Choroid plexus epithelial cell (primary cell): ENCODE measurements around the gene ZNF341.
"Not testable (repeated sequence)": the region's sequence is repeated elsewhere in the genome, so short reads cannot be mapped to it uniquely, and the experiment has no call there.

ENCODE experiments used
- DNase-seq: peaks from one replicate; pipeline ENCODE4 v3.0.0-alpha.2; 2010; ENCODE audit warnings: low read depth
- H3K4me3 ChIP-seq: 2 replicates; pipeline ENCODE4 v1.5.1; 2011; ENCODE audit warnings: low read depth, mild to moderate bottlenecking, control low read depth, low read length, moderate library complexity
- TF ChIP-seq, protein P1 (sequence below): conservative IDR thresholded peaks from 2 replicates; pipeline ENCODE4 v1.5.1; 2011; ENCODE audit warnings: low read depth, mild to moderate bottlenecking, control low read depth, inconsistent platforms, low read length, moderate library complexity

ZNF341 gene

DNA sequence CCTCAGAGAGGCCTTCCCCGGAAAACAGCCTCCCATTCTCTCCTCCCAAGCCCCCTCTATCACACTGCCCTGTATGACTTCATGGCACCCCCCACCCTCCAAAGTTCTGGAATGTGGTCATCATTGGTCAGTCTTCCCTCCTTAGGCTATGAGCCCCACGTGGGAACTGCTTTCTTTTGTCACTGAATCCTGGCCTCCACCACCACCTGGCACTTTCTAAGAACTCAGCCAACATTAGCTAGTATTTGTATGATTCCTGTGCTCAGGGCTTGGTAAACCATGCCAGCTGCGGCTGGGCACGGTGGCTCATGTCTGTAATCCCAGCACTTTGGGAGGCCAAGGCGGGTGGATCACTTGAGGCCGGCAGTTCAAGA, 37.2 kb upstream of the ZNF341 start:
- no peak for DNase-seq

DNA sequence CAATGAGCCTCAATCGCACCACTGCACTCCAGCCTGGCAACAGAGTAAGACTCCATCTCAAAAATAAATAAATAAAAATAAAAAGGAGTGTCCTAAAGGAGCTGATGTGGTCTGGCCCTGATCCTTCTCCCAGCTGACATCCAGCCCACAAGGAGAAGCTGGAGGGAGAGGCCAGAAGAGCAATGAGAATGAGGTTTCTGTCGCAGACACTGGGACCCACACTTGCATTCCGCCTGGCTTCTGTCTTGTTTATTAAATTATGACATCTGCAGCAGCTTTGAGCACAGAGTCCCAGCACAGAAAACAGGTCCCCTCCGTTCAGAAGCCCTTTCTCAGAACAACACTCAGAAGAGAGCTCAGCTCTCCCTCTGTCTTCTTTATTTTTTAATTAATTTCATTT, 35.3 kb upstream of the ZNF341 start:
- no peak overlapping the region for H3K4me3 ChIP-seq
- no peak for DNase-seq
- TF ChIP-seq, protein P1, sequence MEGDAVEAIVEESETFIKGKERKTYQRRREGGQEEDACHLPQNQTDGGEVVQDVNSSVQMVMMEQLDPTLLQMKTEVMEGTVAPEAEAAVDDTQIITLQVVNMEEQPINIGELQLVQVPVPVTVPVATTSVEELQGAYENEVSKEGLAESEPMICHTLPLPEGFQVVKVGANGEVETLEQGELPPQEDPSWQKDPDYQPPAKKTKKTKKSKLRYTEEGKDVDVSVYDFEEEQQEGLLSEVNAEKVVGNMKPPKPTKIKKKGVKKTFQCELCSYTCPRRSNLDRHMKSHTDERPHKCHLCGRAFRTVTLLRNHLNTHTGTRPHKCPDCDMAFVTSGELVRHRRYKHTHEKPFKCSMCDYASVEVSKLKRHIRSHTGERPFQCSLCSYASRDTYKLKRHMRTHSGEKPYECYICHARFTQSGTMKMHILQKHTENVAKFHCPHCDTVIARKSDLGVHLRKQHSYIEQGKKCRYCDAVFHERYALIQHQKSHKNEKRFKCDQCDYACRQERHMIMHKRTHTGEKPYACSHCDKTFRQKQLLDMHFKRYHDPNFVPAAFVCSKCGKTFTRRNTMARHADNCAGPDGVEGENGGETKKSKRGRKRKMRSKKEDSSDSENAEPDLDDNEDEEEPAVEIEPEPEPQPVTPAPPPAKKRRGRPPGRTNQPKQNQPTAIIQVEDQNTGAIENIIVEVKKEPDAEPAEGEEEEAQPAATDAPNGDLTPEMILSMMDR = no peak

More for the DNA sequence above, 37.2 kb upstream of the ZNF341 start:
- no peak overlapping the region for H3K4me3 ChIP-seq
- TF ChIP-seq, protein P1 = no peak

DNA sequence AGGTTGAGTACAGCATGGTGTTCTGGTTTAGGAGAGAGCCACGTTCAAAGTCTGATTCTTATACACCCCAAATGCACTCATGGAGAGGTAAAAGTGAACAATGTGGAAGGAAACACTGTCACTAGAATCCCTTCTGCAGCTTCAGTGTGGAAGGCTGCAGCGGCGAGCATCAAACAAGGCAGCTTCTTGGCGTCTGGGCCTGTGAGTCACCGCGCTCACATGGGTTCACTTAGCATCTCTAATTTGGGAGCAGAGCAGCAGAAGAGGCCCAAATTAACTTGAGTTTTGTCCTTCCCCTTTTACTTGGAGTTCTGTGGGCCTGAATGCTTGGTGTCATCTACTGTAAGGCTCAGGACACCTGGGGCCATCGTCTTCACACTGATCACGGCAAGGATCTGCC, 34.7 kb upstream of the ZNF341 start:
- DNase-seq = no peak
- TF ChIP-seq, protein P1 = no peak
- H3K4me3 ChIP-seq = no peak overlapping the region

DNA sequence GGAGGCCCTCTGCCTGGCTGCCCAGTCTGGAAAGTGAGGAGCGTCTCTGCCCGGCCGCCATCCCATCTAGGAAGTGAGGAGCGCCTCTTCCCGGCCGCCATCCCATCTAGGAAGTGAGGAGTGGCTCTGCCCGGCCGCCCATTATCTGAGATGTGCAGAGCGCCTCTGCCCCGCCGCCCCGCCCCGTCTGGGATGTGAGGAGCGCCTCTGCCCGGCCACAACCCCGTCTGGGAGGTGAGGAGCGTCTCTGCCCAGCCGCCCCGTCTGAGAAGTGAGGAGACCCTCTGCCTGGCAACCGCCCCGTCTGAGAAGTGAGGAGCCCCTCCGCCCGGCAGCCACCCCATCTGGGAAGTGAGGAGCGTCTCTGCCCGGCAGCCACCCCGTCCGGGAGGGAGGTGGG, 32.8 kb upstream of the ZNF341 start:
- DNase-seq, H3K4me3 ChIP-seq: not testable (repeated sequence)

DNA sequence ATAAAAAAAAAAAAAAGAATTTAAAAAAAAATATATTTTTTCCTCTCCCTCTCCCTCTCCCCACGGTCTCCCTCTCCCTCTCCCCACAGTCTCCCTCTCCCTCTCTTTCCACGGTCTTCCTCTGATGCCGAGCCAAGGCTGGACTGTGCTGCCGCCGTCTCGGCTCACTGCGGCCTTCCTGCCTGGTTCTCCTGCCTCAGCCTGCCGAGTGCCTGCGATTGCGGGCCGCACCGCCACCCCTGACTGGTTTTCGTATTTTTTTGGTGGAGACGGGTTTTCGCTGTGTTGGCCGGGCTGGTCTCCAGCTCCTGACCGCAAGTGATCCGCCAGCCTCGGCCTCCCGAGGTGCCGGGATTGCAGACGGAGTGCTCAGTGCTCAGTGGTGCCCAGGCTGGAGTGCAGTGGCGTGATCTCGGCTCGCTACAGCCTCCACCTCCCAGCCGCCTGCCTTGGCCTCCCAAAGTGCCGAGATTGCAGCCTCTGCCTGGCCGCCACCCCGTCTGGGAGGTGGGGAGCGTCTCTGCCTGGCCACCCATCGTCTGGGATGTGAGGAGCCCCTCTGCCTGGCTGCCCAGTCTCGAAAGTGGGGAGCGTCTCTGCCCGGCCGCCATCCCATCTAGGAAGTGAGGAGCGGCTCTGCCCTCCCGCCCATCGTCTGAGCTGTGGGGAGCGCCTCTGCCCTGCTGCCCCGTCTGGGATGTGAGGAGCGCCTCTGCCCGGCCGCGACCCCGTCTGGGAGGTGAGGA, 30.9 kb upstream of the ZNF341 start:
- not testable (repeated sequence) for DNase-seq, H3K4me3 ChIP-seq

DNA sequence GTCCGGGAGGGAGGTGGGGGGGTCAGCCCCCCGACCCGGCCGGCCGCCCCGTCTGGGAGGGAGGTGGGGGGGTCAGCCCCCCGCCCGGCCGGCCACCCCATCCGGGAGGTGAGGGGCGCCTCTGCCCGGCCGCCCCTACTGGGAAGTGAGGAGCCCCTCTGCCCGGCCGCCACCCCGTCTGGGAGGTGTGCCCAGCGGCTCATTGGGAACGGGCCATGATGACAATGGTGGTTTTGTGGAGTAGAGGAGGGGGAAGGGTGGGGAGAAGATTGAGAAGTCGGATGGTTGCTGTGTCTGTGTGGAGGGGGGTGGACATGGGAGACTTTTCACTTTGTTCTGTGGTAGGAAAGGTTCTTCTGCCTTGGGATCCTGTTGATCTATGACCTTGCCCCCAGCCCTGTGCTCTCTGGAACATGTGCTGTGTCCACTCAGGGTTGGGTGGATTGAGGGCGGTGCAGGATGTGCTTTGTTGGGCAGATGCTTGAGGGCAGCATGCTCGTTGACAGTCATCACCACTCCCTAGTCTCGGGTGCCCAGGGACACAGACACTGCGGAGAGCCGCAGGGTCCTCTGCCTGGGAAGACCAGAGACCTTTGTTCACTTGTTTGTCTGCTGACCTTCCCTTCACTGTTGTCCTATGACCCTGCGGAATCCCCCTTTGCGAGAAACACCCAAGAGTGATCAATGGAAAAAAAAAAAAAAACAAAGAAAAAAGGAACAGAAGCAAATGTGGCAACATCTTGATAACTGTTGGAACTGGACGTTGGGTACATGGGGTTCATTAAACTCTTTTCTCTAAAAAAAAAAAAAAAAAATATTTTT, 30.0 kb upstream of the ZNF341 start:
- no peak overlapping the region for H3K4me3 ChIP-seq
- TF ChIP-seq, protein P1 = no peak
- no peak for DNase-seq

DNA sequence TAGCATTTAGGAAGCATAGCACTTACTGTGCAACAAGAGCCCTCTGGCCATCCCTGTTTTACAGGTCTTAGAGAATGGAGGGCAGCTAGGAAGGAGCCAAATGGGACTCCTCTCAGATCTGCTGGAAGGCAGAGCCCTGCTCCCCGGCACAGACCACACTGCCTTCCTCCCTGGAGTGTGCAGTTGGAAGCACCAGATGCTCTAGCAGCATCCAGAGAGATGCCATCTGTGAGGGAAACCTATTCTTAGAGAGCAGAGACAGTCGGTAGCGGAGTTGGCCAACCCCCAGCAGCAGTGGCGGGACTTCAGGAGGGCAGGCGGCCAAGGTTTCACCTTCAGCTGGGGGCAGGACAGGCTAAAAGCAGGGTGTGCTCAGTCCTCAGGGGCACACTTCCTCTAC, 28.9 kb upstream of the ZNF341 start:
- TF ChIP-seq, protein P1 = no peak
- no peak for DNase-seq
- H3K4me3 ChIP-seq = no peak overlapping the region
